C4-2B (cell line): ENCODE results near the gene TMCC2.

Experiments used
- H3K27ac ChIP-seq: fragments of 450-650 bp; 2 replicates; pipeline ENCODE4 v1.5.1; 2017
- CTCF ChIP-seq: fragments of 450-650 bp; conservative IDR thresholded peaks from 2 replicates; pipeline ENCODE4 v1.5.1; 2017; ENCODE audit warnings: mild to moderate bottlenecking
- ZFX ChIP-seq: fragments of 450-650 bp; IDR thresholded peaks from 2 replicates; pipeline ENCODE4 v1.6.1; 2017

TMCC2 gene

GRCh38 chr1:205248793-205249601 lies 21.3 kb downstream of the TMCC2 start:
- TF ChIP-seq ZFX = no peak
- no peak overlapping the region for H3K27ac ChIP-seq

GRCh38 chr1:205249651-205250050 lies 21.9 kb downstream of the TMCC2 start:
- no peak for TF ChIP-seq CTCF
- no peak for TF ChIP-seq ZFX
- no peak overlapping the region for H3K27ac ChIP-seq

GRCh38 chr1:205250699-205251098 lies 23.0 kb downstream of the TMCC2 start:
- H3K27ac ChIP-seq = no peak overlapping the region
- TF ChIP-seq CTCF (no peak), ZFX (no peak)

- no peak overlapping the region for H3K27ac ChIP-seq
- TF ChIP-seq CTCF (no peak), ZFX (no peak)
Measured at GRCh38 chr1:205251576-205251975, 23.8 kb downstream of the TMCC2 start.

- H3K27ac ChIP-seq = no peak overlapping the region
- no peak for TF ChIP-seq ZFX
- peak; percentile 97 for TF ChIP-seq CTCF
Measured at GRCh38 chr1:205255941-205256780, 28.4 kb downstream of the TMCC2 start.

- TF ChIP-seq CTCF (no peak), ZFX (no peak)
- no peak overlapping the region for H3K27ac ChIP-seq
Measured at GRCh38 chr1:205256951-205257625, 29.3 kb downstream of the TMCC2 start.

GRCh38 chr1:205257735-205258134 lies 30.0 kb downstream of the TMCC2 start:
- TF ChIP-seq CTCF = no peak
- TF ChIP-seq ZFX = no peak

More at GRCh38 chr1:205257735-205258134, 30.0 kb downstream of the TMCC2 start:
- H3K27ac ChIP-seq = no peak overlapping the region
